CD14-positive monocyte (primary cell): Measurements from ENCODE around the gene ARHGAP45. TPM values are rescaled to one million over a fixed set of nuclear protein-coding genes. Genes with fewer than 3 reads are reported as not detected.

Experiments used
- DNase-seq, 3 donors: peaks; one replicate each; pipeline ENCODE4 v3.0.0-alpha.2; 2011 to 2022
- H2AFZ ChIP-seq: 2 replicates; pipeline ENCODE4 v1.6.0; 2012; ENCODE audit warnings: mild to moderate bottlenecking, low read depth, low read length, inconsistent platforms; ENCODE audit not compliant: insufficient read depth, poor library complexity, severe bottlenecking
- H3K27ac ChIP-seq, 2 donors: 1 replicate in 1 of 2; 2 replicates in 1 of 2; pipeline ENCODE4 v1.5.1; 2012 to 2013; ENCODE audit warnings: low read length in 2 of 2, control low read depth in 1 of 2, inconsistent platforms in 1 of 2, low read depth in 1 of 2, mild to moderate bottlenecking in 1 of 2
- H3K27me3 ChIP-seq, 2 donors: one replicate each; pipeline versions ENCODE4 v1.6.0 to v1.6.1; 2011 to 2013; ENCODE audit warnings: low read length in 2 of 2; ENCODE audit not compliant: control insufficient read depth in 2 of 2, insufficient read depth in 2 of 2
- H3K36me3 ChIP-seq, 2 donors: replicated peaks in 1 of 2; 1 replicate in 1 of 2; 2 replicates in 1 of 2; pipeline versions ENCODE4 v1.5.1 to v1.6.1; 2012 to 2013; ENCODE audit warnings: low read length in 2 of 2, control low read depth in 1 of 2, inconsistent platforms in 1 of 2, mild to moderate bottlenecking in 1 of 2; ENCODE audit not compliant: insufficient read depth in 2 of 2, control insufficient read depth in 1 of 2
- H3K4me1 ChIP-seq, 2 donors: 1 replicate in 1 of 2; 2 replicates in 1 of 2; pipeline versions ENCODE4 v1.5.1 to v1.6.1; 2012 to 2013; ENCODE audit warnings: low read length in 2 of 2, control low read depth in 1 of 2, inconsistent platforms in 1 of 2, mild to moderate bottlenecking in 1 of 2, moderate library complexity in 1 of 2; ENCODE audit not compliant: insufficient read depth in 2 of 2, control insufficient read depth in 1 of 2
- H3K4me2 ChIP-seq: replicated peaks from 2 replicates; pipeline ENCODE3; 2012; ENCODE audit warnings: low read length, moderate library complexity, mild to moderate bottlenecking; ENCODE audit not compliant: poor library complexity, severe bottlenecking; ENCODE audit errors: extremely low read depth
- H3K4me3 ChIP-seq, 3 experiments: fragments of 200-600 bp in 1 of 3; sonication (generic) in 1 of 3; replicated peaks in 1 of 3; 1 replicate in 2 of 3; 2 replicates in 1 of 3; pipeline ENCODE4 v1.5.1; 2011 to 2013; ENCODE audit warnings: low read length in 3 of 3, mild to moderate bottlenecking in 3 of 3, control low read depth in 2 of 3, low read depth in 2 of 3, inconsistent platforms in 1 of 3, moderate library complexity in 1 of 3
- H3K79me2 ChIP-seq: 2 replicates; pipeline ENCODE4 v1.6.0; 2012; ENCODE audit warnings: mild to moderate bottlenecking, control low read depth, inconsistent platforms, low read length, moderate library complexity; ENCODE audit not compliant: insufficient read depth
- H3K9ac ChIP-seq: 2 replicates; pipeline ENCODE4 v1.6.0; 2017; ENCODE audit warnings: low read length, mild to moderate bottlenecking; ENCODE audit not compliant: insufficient read depth, poor library complexity, severe bottlenecking
- H3K9me3 ChIP-seq, 2 donors: replicated peaks in 1 of 2; 1 replicate in 1 of 2; 2 replicates in 1 of 2; pipeline versions ENCODE4 v1.5.1 to v1.6.1; 2012 to 2013; ENCODE audit warnings: low read length in 2 of 2, control low read depth in 1 of 2; ENCODE audit not compliant: control insufficient read depth in 1 of 2, insufficient read depth in 1 of 2
- H4K20me1 ChIP-seq: 2 replicates; pipeline ENCODE4 v1.6.0; 2012; ENCODE audit warnings: mild to moderate bottlenecking, low read length, control low read depth, moderate library complexity; ENCODE audit not compliant: insufficient read depth
- H3K27ac Mint-ChIP-seq, 7 donors: one replicate each; pipeline ENCODE4 v1.8.0; 2020; ENCODE audit warnings: mild to moderate bottlenecking in 7 of 7, mixed read lengths in 7 of 7, moderate library complexity in 6 of 7, inconsistent platforms in 2 of 7
- H3K27me3 Mint-ChIP-seq, 3 donors: one replicate each; pipeline ENCODE4 v1.8.0; 2021 to 2022; ENCODE audit warnings: low read depth in 3 of 3, mild to moderate bottlenecking in 3 of 3, mixed read lengths in 3 of 3, moderate library complexity in 3 of 3, inconsistent platforms in 1 of 3
- H3K36me3 Mint-ChIP-seq, 2 donors: one replicate each; pipeline ENCODE4 v1.8.0; 2020; ENCODE audit warnings: mixed read lengths in 2 of 2, inconsistent platforms in 1 of 2, mild to moderate bottlenecking in 1 of 2
- H3K4me1 Mint-ChIP-seq: one replicate; pipeline ENCODE4 v1.8.0; 2020; ENCODE audit warnings: mild to moderate bottlenecking, mixed read lengths
- H3K4me3 Mint-ChIP-seq, 2 donors: one replicate each; pipeline ENCODE4 v1.8.0; 2020; ENCODE audit warnings: mild to moderate bottlenecking in 2 of 2, mixed read lengths in 2 of 2, moderate library complexity in 1 of 2
- H3K9me3 Mint-ChIP-seq, 7 donors: one replicate each; pipeline ENCODE4 v1.8.0; 2020 to 2022; ENCODE audit warnings: mixed read lengths in 7 of 7, mild to moderate bottlenecking in 6 of 7, moderate library complexity in 6 of 7, inconsistent platforms in 2 of 7
- WGBS: methylation state at CpG from one replicate; pipeline ENCODE4 v1.1.5; 2013; ENCODE audit warnings: missing lambda C conversion rate; ENCODE audit not compliant: insufficient coverage; 5-methylcytosine and 5-hydroxymethylcytosine counted together
- intact Hi-C, 2 donors: fragments of 100-400 bp; cut with micrococcal nuclease; formaldehyde crosslinking; loops; one replicate each; pipeline versions ENCODE4 v1.15.0 to v1.15.1; 2023
- polyA plus RNA-seq, 3 donors: library from polyadenylated mRNA; depleted of rRNA in 1 of 3; unstranded in 2 of 3; stranded (reverse) in 1 of 3; fragments of 300-500 nt in 2 of 3; fragments of >200 nt in 1 of 3; fragmentation: Illumina TruSeq in 2 of 3; gene quantifications; 1 replicate in 2 of 3; 2 replicates in 1 of 3; pipeline ENCODE4 v1.2.3, GENCODE V29; 2012 to 2021
- TF ChIP-seq, protein P1 (sequence below): fragments of 200-600 bp; IDR thresholded peaks from one replicate; pipeline ENCODE4 v1.8.0; 2022; ENCODE audit warnings: antibody characterized with exemption, mild to moderate bottlenecking

Gene ARHGAP45
- polyA plus RNA-seq, 3 donors, result 108 to 308 (median 137) TPM

DNA sequence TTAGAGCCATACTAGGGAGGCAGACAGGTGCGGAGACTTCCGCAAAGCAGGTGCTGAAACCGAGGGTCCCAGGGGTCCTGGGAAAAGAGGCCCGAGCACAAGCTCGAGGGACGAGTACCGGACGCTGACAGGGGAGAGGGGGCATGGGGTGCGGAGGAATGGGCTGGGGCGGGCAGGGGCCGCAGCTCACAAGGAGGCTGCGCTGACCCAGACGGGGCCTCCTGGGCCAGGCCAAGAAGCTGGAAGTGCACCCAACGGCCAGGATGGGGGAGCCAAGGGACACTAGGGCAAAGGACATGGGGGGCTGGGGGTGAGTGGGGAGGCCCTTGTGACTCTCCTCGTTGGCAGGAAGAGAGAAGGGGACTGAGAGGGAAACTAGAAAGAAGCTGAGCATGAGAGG lies 26.4 kb downstream of the ARHGAP45 start:
- H3K36me3 Mint-ChIP-seq, result peaks cover 20 to 41% of the 10 kb centered on the region in 2 donors
- DNase-seq, result no peak
- peak overlapping the region in 1 of 2 donors; percentile 92 for H3K4me3 Mint-ChIP-seq
- Histone ChIP-seq H3K36me3 (peaks cover 39 to 41% of the 10 kb centered on the region in 2 donors), H3K4me3 (peak overlapping the region in 1 of 3 experiments; percentile 90), H3K27ac (no peak overlapping the region), H3K79me2 (peaks cover 50% of the 10 kb centered on the region), H3K27me3 (no peaks in the 10 kb centered on the region), H3K9me3 (no peaks in the 10 kb centered on the region), H3K4me1 (peaks cover 56 to 69% of the 10 kb centered on the region in 2 donors), H2AFZ (no peak overlapping the region), H3K4me2 (peak overlapping the region; percentile 91), H3K9ac (no peak overlapping the region), H4K20me1 (peaks cover 51% of the 10 kb centered on the region)
- H3K27ac Mint-ChIP-seq, result peak overlapping the region in 4 of 7 donors; percentile 32 to 65 (median 43)
- no peaks in the 10 kb centered on the region for H3K9me3 Mint-ChIP-seq
- TF ChIP-seq, protein P1, sequence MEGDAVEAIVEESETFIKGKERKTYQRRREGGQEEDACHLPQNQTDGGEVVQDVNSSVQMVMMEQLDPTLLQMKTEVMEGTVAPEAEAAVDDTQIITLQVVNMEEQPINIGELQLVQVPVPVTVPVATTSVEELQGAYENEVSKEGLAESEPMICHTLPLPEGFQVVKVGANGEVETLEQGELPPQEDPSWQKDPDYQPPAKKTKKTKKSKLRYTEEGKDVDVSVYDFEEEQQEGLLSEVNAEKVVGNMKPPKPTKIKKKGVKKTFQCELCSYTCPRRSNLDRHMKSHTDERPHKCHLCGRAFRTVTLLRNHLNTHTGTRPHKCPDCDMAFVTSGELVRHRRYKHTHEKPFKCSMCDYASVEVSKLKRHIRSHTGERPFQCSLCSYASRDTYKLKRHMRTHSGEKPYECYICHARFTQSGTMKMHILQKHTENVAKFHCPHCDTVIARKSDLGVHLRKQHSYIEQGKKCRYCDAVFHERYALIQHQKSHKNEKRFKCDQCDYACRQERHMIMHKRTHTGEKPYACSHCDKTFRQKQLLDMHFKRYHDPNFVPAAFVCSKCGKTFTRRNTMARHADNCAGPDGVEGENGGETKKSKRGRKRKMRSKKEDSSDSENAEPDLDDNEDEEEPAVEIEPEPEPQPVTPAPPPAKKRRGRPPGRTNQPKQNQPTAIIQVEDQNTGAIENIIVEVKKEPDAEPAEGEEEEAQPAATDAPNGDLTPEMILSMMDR, result no peak
- no peaks in the 10 kb centered on the region for H3K27me3 Mint-ChIP-seq
- intact Hi-C loops, result no loop called here
- 93% methylated on average over 14 of the region's 15 CpGs for WGBS
- H3K4me1 Mint-ChIP-seq, result peaks cover 55% of the 10 kb centered on the region

DNA sequence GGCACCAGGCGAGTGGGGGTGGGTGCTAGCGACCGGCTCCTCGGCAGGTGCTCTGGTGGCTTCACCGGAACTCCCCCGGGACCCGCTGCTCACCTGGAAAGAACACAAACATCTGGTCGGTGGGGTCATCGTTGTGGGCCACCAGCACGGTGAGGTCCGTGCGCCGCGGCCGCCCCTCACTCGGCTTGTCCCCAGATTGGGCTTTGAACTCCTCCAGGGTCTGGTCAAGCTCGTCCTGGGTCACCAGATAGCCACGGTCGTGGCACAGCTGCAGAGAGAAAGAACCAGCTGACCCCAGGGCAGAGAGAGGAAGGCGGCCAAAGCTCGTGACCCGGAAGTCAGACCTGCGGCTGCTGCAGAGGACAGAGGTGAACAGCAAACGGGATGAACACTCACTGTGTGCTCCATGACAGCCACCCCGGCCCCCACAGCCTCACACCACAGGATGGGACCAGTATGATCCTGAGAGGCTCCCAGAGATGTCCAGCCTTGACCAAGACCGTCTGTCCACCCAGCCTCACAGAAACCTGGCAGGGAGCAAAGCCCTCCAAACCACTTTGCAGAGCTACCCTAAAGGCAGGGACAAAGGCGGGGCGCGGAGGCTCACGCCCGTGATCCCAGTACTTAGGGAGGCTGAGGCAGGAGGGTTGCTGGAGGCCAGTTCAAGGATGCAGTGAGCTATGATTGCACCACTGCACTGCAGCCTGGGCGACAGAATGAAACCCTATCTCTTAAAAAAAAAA lies 27.0 kb downstream of the ARHGAP45 start:
- Histone ChIP-seq H3K9me3 (no peaks in the 10 kb centered on the region), H3K27me3 (no peaks in the 10 kb centered on the region), H3K4me2 (peak overlapping the region; percentile 91), H3K4me3 (peak overlapping the region; percentile 58 to 98 (median 90)), H4K20me1 (peaks cover 46% of the 10 kb centered on the region), H2AFZ (no peak overlapping the region), H3K36me3 (peaks cover 32 to 38% of the 10 kb centered on the region in 2 donors), H3K79me2 (peaks cover 50% of the 10 kb centered on the region), H3K9ac (peak overlapping the region; percentile 81), H3K27ac (peak overlapping the region in 1 of 2 donors; percentile 84), H3K4me1 (peaks cover 56 to 69% of the 10 kb centered on the region in 2 donors)
- H3K4me3 Mint-ChIP-seq, result peak overlapping the region; percentile 92 to 95
- WGBS, result 83% methylated on average over 28 of the region's 32 CpGs
- H3K9me3 Mint-ChIP-seq, result peaks cover 0 to 2% (median 0%) of the 10 kb centered on the region in 7 donors
- no peaks in the 10 kb centered on the region for H3K27me3 Mint-ChIP-seq
- peaks cover 55% of the 10 kb centered on the region for H3K4me1 Mint-ChIP-seq
- TF ChIP-seq, protein P1, result no peak
- intact Hi-C loops, result no loop called here
- peaks cover 20 to 37% of the 10 kb centered on the region in 2 donors for H3K36me3 Mint-ChIP-seq
- no peak for DNase-seq
- peak overlapping the region in 6 of 7 donors; percentile 59 to 91 (median 80) for H3K27ac Mint-ChIP-seq
